ACC112 (cell line): ENCODE results near the gene HERC2.
"Not testable (repeated sequence)": the region's sequence is repeated elsewhere in the genome, so short reads cannot be mapped to it uniquely, and the experiment has no call there.

Experiments
- H2AFZ ChIP-seq: fragments of 200-600 bp; sonication (generic); one replicate; pipeline ENCODE4 v1.6.0; 2017; ENCODE audit warnings: antibody characterized with exemption, low read length; ENCODE audit not compliant: unreplicated experiment
- H3K27ac ChIP-seq: fragments of 200-600 bp; sonication (generic); 2 replicates; pipeline ENCODE4 v1.5.1; 2014; ENCODE audit warnings: low read depth, mild to moderate bottlenecking, antibody characterized with exemption, low read length, moderate library complexity
- H3K27me3 ChIP-seq: fragments of 200-600 bp; sonication (generic); 2 replicates; pipeline ENCODE4 v1.6.1; 2014; ENCODE audit warnings: mild to moderate bottlenecking, antibody characterized with exemption, low read length, moderate library complexity, mixed read lengths; ENCODE audit not compliant: insufficient read depth
- H3K36me3 ChIP-seq: fragments of 200-600 bp; sonication (generic); 2 replicates; pipeline ENCODE4 v1.6.1; 2016; ENCODE audit warnings: mild to moderate bottlenecking, antibody characterized with exemption, low read length, moderate library complexity, mixed read lengths; ENCODE audit not compliant: insufficient read depth
- H3K4me1 ChIP-seq: fragments of 200-600 bp; sonication (generic); one replicate; pipeline ENCODE4 v1.6.1; 2016; ENCODE audit warnings: low read length, mixed read lengths; ENCODE audit not compliant: insufficient read depth, unreplicated experiment, control insufficient read depth
- H3K4me3 ChIP-seq: fragments of 200-600 bp; sonication (generic); 2 replicates; pipeline ENCODE4 v1.5.1; 2014; ENCODE audit warnings: mild to moderate bottlenecking, low read depth, low read length
- H3K79me2 ChIP-seq: fragments of 200-600 bp; sonication (generic); one replicate; pipeline ENCODE4 v1.6.0; 2016; ENCODE audit warnings: low read length; ENCODE audit not compliant: control insufficient read depth, unreplicated experiment, insufficient read depth

The HERC2 gene

GRCh38 chr15:28305700-28306099 lies 16.3 kb downstream of the HERC2 start:
- H2AFZ ChIP-seq, H3K4me1 ChIP-seq, H3K4me3 ChIP-seq, H3K36me3 ChIP-seq, H3K79me2 ChIP-seq, H3K27me3 ChIP-seq, H3K27ac ChIP-seq: not testable (repeated sequence)

GRCh38 chr15:28297434-28297833 lies 24.5 kb downstream of the HERC2 start:
- H2AFZ ChIP-seq, H3K4me1 ChIP-seq, H3K27me3 ChIP-seq, H3K27ac ChIP-seq, H3K4me3 ChIP-seq, H3K36me3 ChIP-seq, H3K79me2 ChIP-seq: not testable (repeated sequence)

GRCh38 chr15:28296814-28297213 lies 25.2 kb downstream of the HERC2 start:
- not testable (repeated sequence) for H3K36me3 ChIP-seq, H3K4me1 ChIP-seq, H3K27ac ChIP-seq, H3K27me3 ChIP-seq, H3K4me3 ChIP-seq, H3K79me2 ChIP-seq, H2AFZ ChIP-seq

GRCh38 chr15:28295009-28295563 lies 26.9 kb downstream of the HERC2 start:
- not testable (repeated sequence) for H3K27ac ChIP-seq, H2AFZ ChIP-seq, H3K4me3 ChIP-seq, H3K4me1 ChIP-seq, H3K36me3 ChIP-seq, H3K27me3 ChIP-seq, H3K79me2 ChIP-seq

- H3K79me2 ChIP-seq, H2AFZ ChIP-seq, H3K27ac ChIP-seq, H3K4me3 ChIP-seq, H3K27me3 ChIP-seq, H3K4me1 ChIP-seq: not testable (repeated sequence)
- H3K36me3 ChIP-seq, result peaks cover 13% of the 10 kb centered on the region
Measured at GRCh38 chr15:28294560-28294959, 27.4 kb downstream of the HERC2 start.

GRCh38 chr15:28289694-28290463 lies 32.1 kb downstream of the HERC2 start:
- Histone ChIP-seq H3K27me3 (no peaks in the 10 kb centered on the region), H3K79me2 (peaks cover 11% of the 10 kb centered on the region), H3K4me3 (no peak overlapping the region), H3K36me3 (peaks cover 16% of the 10 kb centered on the region), H3K27ac (no peak overlapping the region), H3K4me1 (no peaks in the 10 kb centered on the region), H2AFZ (no peak overlapping the region)

GRCh38 chr15:28288830-28289693 lies 32.9 kb downstream of the HERC2 start:
- peaks cover 16% of the 10 kb centered on the region for H3K36me3 ChIP-seq
- not testable (repeated sequence) for H3K4me3 ChIP-seq, H3K27me3 ChIP-seq, H3K27ac ChIP-seq, H3K4me1 ChIP-seq, H2AFZ ChIP-seq
- H3K79me2 ChIP-seq, result peaks cover 15% of the 10 kb centered on the region

GRCh38 chr15:28286659-28287058 lies 35.3 kb downstream of the HERC2 start:
- not testable (repeated sequence) for H3K4me1 ChIP-seq, H3K27ac ChIP-seq, H2AFZ ChIP-seq, H3K27me3 ChIP-seq, H3K4me3 ChIP-seq
- peaks cover 22% of the 10 kb centered on the region for H3K36me3 ChIP-seq
- peaks cover 27% of the 10 kb centered on the region for H3K79me2 ChIP-seq

- H3K4me1 ChIP-seq, result no peaks in the 10 kb centered on the region
- no peaks in the 10 kb centered on the region for H3K27me3 ChIP-seq
- H3K4me3 ChIP-seq, result no peak overlapping the region
- peaks cover 19% of the 10 kb centered on the region for H3K36me3 ChIP-seq
- no peak overlapping the region for H3K27ac ChIP-seq
- no peak overlapping the region for H2AFZ ChIP-seq
- peaks cover 29% of the 10 kb centered on the region for H3K79me2 ChIP-seq
Measured at GRCh38 chr15:28286031-28286430, 35.9 kb downstream of the HERC2 start.

GRCh38 chr15:28281876-28282275 lies 40.1 kb downstream of the HERC2 start:
- H3K27ac ChIP-seq, result no peak overlapping the region
- H3K27me3 ChIP-seq, result no peaks in the 10 kb centered on the region
- peaks cover 28% of the 10 kb centered on the region for H3K79me2 ChIP-seq
- H3K36me3 ChIP-seq, result peaks cover 5% of the 10 kb centered on the region; the same call in 1 of the 2 replicates
- H3K4me1 ChIP-seq, result no peaks in the 10 kb centered on the region
- H2AFZ ChIP-seq, result no peak overlapping the region
- H3K4me3 ChIP-seq, result no peak overlapping the region
